Osteocyte (in vitro differentiated cells): ENCODE measurements around the gene KCNQ2. TPM values are rescaled to one million over a fixed set of nuclear protein-coding genes. Genes with fewer than 3 reads are reported as not detected.
"Not testable (repeated sequence)": the region's sequence is repeated elsewhere in the genome, so short reads cannot be mapped to it uniquely, and the experiment has no call there.

Experiments
- DNase-seq: peaks from one replicate; pipeline ENCODE4 v3.0.0; 2021; ENCODE audit warnings: mixed read lengths; ENCODE audit not compliant: unreplicated experiment; ENCODE audit errors: extremely low spot score
- H3K27ac Mint-ChIP-seq: one replicate; pipeline ENCODE4 v1.8.0; 2021; ENCODE audit warnings: mild to moderate bottlenecking, mixed read lengths; ENCODE audit not compliant: unreplicated experiment
- H3K27me3 Mint-ChIP-seq: one replicate; pipeline ENCODE4 v1.8.0; 2021; ENCODE audit warnings: mixed read lengths; ENCODE audit not compliant: unreplicated experiment
- H3K36me3 Mint-ChIP-seq: one replicate; pipeline ENCODE4 v1.8.0; 2021; ENCODE audit warnings: mixed read lengths; ENCODE audit not compliant: unreplicated experiment
- H3K4me1 Mint-ChIP-seq: one replicate; pipeline ENCODE4 v1.8.0; 2021; ENCODE audit warnings: mixed read lengths; ENCODE audit not compliant: unreplicated experiment
- H3K4me3 Mint-ChIP-seq: one replicate; pipeline ENCODE4 v1.8.0; 2021; ENCODE audit warnings: mild to moderate bottlenecking, moderate library complexity, mixed read lengths; ENCODE audit not compliant: unreplicated experiment
- H3K9me3 Mint-ChIP-seq: one replicate; pipeline ENCODE4 v1.8.0; 2021; ENCODE audit warnings: mixed read lengths; ENCODE audit not compliant: unreplicated experiment
- CTCF ChIP-seq: fragments of 200-600 bp; sonication (generic); IDR thresholded peaks from 2 replicates; pipeline ENCODE4 v1.5.0; 2021; ENCODE audit warnings: antibody characterized with exemption, mild to moderate bottlenecking, moderate library complexity
- total RNA-seq: library from RNA; stranded (reverse); gene quantifications from 2 replicates; pipeline ENCODE4 v1.2.1, GENCODE V29; 2021

KCNQ2 gene
- total RNA-seq, 1 donor from 2014 or later, result not detected

GRCh38 chr20:63380346-63380870 lies 92.0 kb downstream of the KCNQ2 start:
- Mint-ChIP-seq H3K4me1 (no peaks in the 10 kb centered on the region), H3K9me3 (peaks cover 3% of the 10 kb centered on the region), H3K27ac (no peak overlapping the region), H3K36me3 (no peaks in the 10 kb centered on the region), H3K27me3 (peaks cover 28% of the 10 kb centered on the region), H3K4me3 (no peak overlapping the region)
- DNase-seq, result no peak
- no peak for TF ChIP-seq CTCF

- peaks cover 28% of the 10 kb centered on the region for H3K27me3 Mint-ChIP-seq
- not testable (repeated sequence) for H3K36me3 Mint-ChIP-seq, H3K4me3 Mint-ChIP-seq, H3K27ac Mint-ChIP-seq, H3K9me3 Mint-ChIP-seq, H3K4me1 Mint-ChIP-seq, DNase-seq
Observed at GRCh38 chr20:63379872-63380271, 92.6 kb downstream of the KCNQ2 start.

- Mint-ChIP-seq H3K4me3 (no peak overlapping the region), H3K4me1 (no peaks in the 10 kb centered on the region), H3K27me3 (peaks cover 28% of the 10 kb centered on the region), H3K27ac (no peak overlapping the region), H3K36me3 (no peaks in the 10 kb centered on the region), H3K9me3 (no peaks in the 10 kb centered on the region)
- DNase-seq, result no peak
- TF ChIP-seq CTCF, result no peak
Observed at GRCh38 chr20:63379296-63379695, 93.2 kb downstream of the KCNQ2 start.

- no peaks in the 10 kb centered on the region for H3K9me3 Mint-ChIP-seq
- no peaks in the 10 kb centered on the region for H3K4me1 Mint-ChIP-seq
- H3K4me3 Mint-ChIP-seq, result no peak overlapping the region
- H3K36me3 Mint-ChIP-seq, result no peaks in the 10 kb centered on the region
- H3K27ac Mint-ChIP-seq, result no peak overlapping the region
- no peak for TF ChIP-seq CTCF
- no peak for DNase-seq
- peaks cover 28% of the 10 kb centered on the region for H3K27me3 Mint-ChIP-seq
Observed at GRCh38 chr20:63378626-63379025, 93.8 kb downstream of the KCNQ2 start.

- Mint-ChIP-seq H3K27ac (no peak overlapping the region), H3K4me3 (no peak overlapping the region), H3K27me3 (peaks cover 28% of the 10 kb centered on the region), H3K4me1 (no peaks in the 10 kb centered on the region), H3K36me3 (no peaks in the 10 kb centered on the region), H3K9me3 (no peaks in the 10 kb centered on the region)
- no peak for DNase-seq
- no peak for TF ChIP-seq CTCF
Observed at GRCh38 chr20:63377951-63378381, 94.5 kb downstream of the KCNQ2 start.
